Pancreas (tissue), 10 donors: ENCODE data around the gene SUSD4. TPM values are rescaled to one million over a fixed set of nuclear protein-coding genes. Genes with fewer than 3 reads are reported as not detected.

Source experiments
- ATAC-seq, 4 donors: fragments of 200-7000 bp; cut with Tn5 transposase; one replicate each; pipeline versions ENCODE4 v1.8.0 to v1.9.1; 2020; ENCODE audit warnings: mild to moderate bottlenecking in 4 of 4, moderate library complexity in 4 of 4
- DNase-seq, 6 donors: peaks; one replicate each; pipeline ENCODE4 v3.0.0-alpha.2; 2020
- FAIRE-seq: peaks from 2 replicates; lab custom pipeline; 2012; peaks lifted over from hg19 to GRCh38; lab: Jason Lieb, UNC
- H3K27ac ChIP-seq, 4 donors: fragments of 200-600 bp; sonication (generic); 1 replicate in 3 of 4; 2 replicates in 1 of 4; pipeline versions ENCODE4 v1.5.0 to v1.8.0; 2020
- H3K27me3 ChIP-seq, 4 donors: fragments of 200-600 bp; one replicate each; pipeline ENCODE4 v1.8.0; 2021
- H3K36me3 ChIP-seq, 3 donors: fragments of 200-600 bp; sonication (generic) in 1 of 3; one replicate each; pipeline versions ENCODE4 v1.5.0 to v1.8.0; 2020 to 2021
- H3K4me1 ChIP-seq, 3 donors: fragments of 200-600 bp; one replicate each; pipeline ENCODE4 v1.8.0; 2021
- H3K4me3 ChIP-seq, 4 donors: fragments of 200-600 bp; sonication (generic) in 2 of 4; one replicate each; pipeline versions ENCODE4 v1.5.0 to v1.8.0; 2020 to 2021
- H3K9me3 ChIP-seq, 4 donors: fragments of 200-600 bp; one replicate each; pipeline ENCODE4 v1.8.0; 2021
- CTCF ChIP-seq, 4 donors: fragments of 200-600 bp; sonication (generic) in 3 of 4; IDR thresholded peaks; one replicate each; pipeline versions ENCODE4 v1.5.0 to v1.8.0; 2021; ENCODE audit warnings: antibody characterized with exemption in 4 of 4
- WGBS, 2 donors: extraction: QIAGEN DNeasy Blood & Tissue Kit; methylation state at CpG; one replicate each; pipeline ENCODE4 v1.1.7; 2013; 5-methylcytosine and 5-hydroxymethylcytosine counted together
- intact Hi-C, 3 donors: fragments of 100-400 bp; cut with DNase I; formaldehyde crosslinking; loops; one replicate each; pipeline versions ENCODE4 v1.11.1 to v1.14.2; 2022
- polyA plus RNA-seq, 2 donors: library from polyadenylated mRNA; stranded (reverse); fragments of 200-250 nt; gene quantifications; one replicate each; pipeline ENCODE4 v1.2.3, GENCODE V29; 2013
- total RNA-seq, 6 donors: library from RNA; stranded (reverse); fragmentation: NEBNext Ultra II Directional in 4 of 6; extraction: Animal tissue kit (Norgen Biotek cat#: 25700) in 4 of 6; gene quantifications; one replicate each; pipeline versions ENCODE4 v1.2.1 to v1.2.4, GENCODE V29; 2021 to 2023
- donor health status: healthy with polysubstance abuse.
- donor health status: DM: no; HTN: no; CAD: no; lungs with moderate emphysema.
- donor health status: DM: no; HTN: no; CAD: no.
- donor health status: control.
- donor health status: control.
- donor health status: Bipolar disorder and iron deficiency.
- donor health status: DM: yes; HTN: yes; CAD: no.
- donor health status: DM: no; HTN: no; CAD: no.
- donor health status: DM: no; HTN: no; CAD: no.
- donor health status: DM: yes; HTN: yes; CAD: no.

The SUSD4 gene
- total and polyA plus RNA-seq, 8 donors: 4.1 to 34.6 (median 8.8) TPM

DNA sequence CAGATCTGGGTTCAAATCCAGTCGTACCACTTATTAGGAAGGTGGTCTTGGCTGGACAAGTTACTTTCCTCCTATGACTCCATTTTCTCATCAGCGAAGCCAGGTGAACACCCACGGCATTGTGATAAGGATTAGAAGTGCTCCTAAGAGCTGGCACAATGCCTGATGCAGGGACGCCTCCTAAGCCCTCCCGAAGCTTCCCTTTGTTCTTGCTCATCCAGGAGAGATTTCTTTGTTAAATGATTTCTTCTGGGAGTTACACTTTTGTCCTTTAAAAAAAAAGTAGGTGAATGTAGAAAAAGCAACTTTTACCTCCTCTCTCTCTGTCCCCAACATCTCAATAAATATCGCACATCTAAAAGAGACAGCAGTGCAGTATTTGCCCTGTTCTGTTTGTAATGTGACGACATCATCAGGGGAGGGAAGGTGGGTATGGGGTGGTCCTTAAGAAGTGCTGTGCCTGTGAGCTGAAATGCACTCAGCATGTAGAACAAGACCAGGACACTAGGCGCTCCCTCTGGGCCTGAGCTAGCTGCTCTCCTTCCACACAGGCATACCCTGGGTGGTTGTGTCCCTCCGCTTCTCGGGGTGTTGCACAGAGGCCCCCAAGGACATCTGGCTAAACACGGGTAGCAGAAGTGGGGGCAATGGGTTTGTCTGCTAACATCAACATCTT lies 43.9 kb downstream of the SUSD4 start:
- ATAC-seq (no peak), FAIRE-seq (no peak), DNase-seq (no peak)
- no peaks in the 10 kb centered on the region for H3K36me3 ChIP-seq
- intact Hi-C loops: no loop called here
- no peaks in the 10 kb centered on the region for H3K9me3 ChIP-seq
- 87 to 90% methylated on average over 11 of the region's 11 CpGs for WGBS, 2 donors
- H3K27me3 ChIP-seq: no peaks in the 10 kb centered on the region
- no peak overlapping the region for H3K27ac ChIP-seq
- H3K4me1 ChIP-seq: no peaks in the 10 kb centered on the region
- TF ChIP-seq CTCF (IDR thresholded peaks at IDR 0.05): no peak
- H3K4me3 ChIP-seq: no peak overlapping the region

GRCh38 chr1:223319398-223319797 lies 44.6 kb downstream of the SUSD4 start:
- H3K27me3 ChIP-seq: no peaks in the 10 kb centered on the region
- WGBS, 2 donors: 80 to 84% methylated on average over 3 of the region's 3 CpGs
- DNase-seq (no peak), FAIRE-seq (no peak), ATAC-seq (no peak)
- intact Hi-C loops: no loop called here
- no peak overlapping the region for H3K27ac ChIP-seq
- no peaks in the 10 kb centered on the region for H3K9me3 ChIP-seq
- no peak for TF ChIP-seq CTCF (IDR thresholded peaks at IDR 0.05)
- no peaks in the 10 kb centered on the region for H3K36me3 ChIP-seq
- no peaks in the 10 kb centered on the region for H3K4me1 ChIP-seq
- no peak overlapping the region for H3K4me3 ChIP-seq

DNA sequence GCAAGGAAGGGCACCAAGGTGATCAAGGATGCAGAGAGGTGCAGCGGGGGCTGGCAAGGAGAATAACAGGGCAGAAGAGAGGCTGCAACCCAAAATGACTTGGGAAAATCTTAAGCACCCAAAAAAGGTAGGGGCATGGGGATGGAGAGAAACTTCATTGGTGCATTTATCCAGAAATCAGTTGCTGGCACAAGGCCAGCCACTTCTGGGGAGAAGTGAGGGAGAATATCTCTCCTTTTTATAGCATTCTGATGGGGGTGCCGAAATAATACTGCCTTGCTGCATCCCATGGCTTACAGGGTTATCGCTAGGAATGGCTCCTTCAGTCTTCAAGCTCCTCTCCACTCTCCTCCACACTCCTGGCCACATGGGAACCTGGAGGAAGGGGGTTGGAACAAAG lies 47.9 kb downstream of the SUSD4 start:
- WGBS, 2 donors: 95 to 97% methylated on average over 3 of the region's 3 CpGs
- Histone ChIP-seq H3K27me3 (no peaks in the 10 kb centered on the region), H3K36me3 (no peaks in the 10 kb centered on the region), H3K4me1 (no peaks in the 10 kb centered on the region), H3K27ac (no peak overlapping the region), H3K4me3 (no peak overlapping the region), H3K9me3 (no peaks in the 10 kb centered on the region)
- FAIRE-seq: no peak
- ATAC-seq: no peak
- intact Hi-C loops: no loop called here
- TF ChIP-seq CTCF (IDR thresholded peaks at IDR 0.05): no peak
- DNase-seq: no peak

GRCh38 chr1:223315665-223316064 lies 48.3 kb downstream of the SUSD4 start:
- ATAC-seq (no peak), FAIRE-seq (no peak), DNase-seq (no peak)
- no peaks in the 10 kb centered on the region for H3K4me1 ChIP-seq
- H3K27ac ChIP-seq: no peak overlapping the region
- 90 to 92% methylated on average over 2 of the region's 2 CpGs for WGBS, 2 donors
- no peak overlapping the region for H3K4me3 ChIP-seq
- H3K36me3 ChIP-seq: no peaks in the 10 kb centered on the region
- no peaks in the 10 kb centered on the region for H3K9me3 ChIP-seq
- intact Hi-C loops: no loop called here
- H3K27me3 ChIP-seq: no peaks in the 10 kb centered on the region
- TF ChIP-seq CTCF (IDR thresholded peaks at IDR 0.05): no peak

GRCh38 chr1:223313415-223313754 lies 50.6 kb downstream of the SUSD4 start:
- TF ChIP-seq CTCF (IDR thresholded peaks at IDR 0.05): no peak
- ATAC-seq (no peak), DNase-seq (no peak), FAIRE-seq (no peak)
- intact Hi-C loops: no loop called here
- Histone ChIP-seq H3K4me1 (peaks cover 0 to under 1% (median 0%) of the 10 kb centered on the region in 3 donors), H3K9me3 (no peaks in the 10 kb centered on the region), H3K4me3 (no peak overlapping the region), H3K27ac (no peak overlapping the region), H3K27me3 (no peaks in the 10 kb centered on the region), H3K36me3 (no peaks in the 10 kb centered on the region)
